Heart right ventricle (tissue), 16 donors: Measurements from ENCODE around the gene SMAD7. TPM values are rescaled to one million over a fixed set of nuclear protein-coding genes. Genes with fewer than 3 reads are reported as not detected.

ENCODE experiments used
- ATAC-seq, 8 donors: fragments of 200-7000 bp; cut with Tn5 transposase; one replicate each; pipeline ENCODE4 v1.9.1; 2020; ENCODE audit warnings: mild to moderate bottlenecking in 8 of 8, moderate library complexity in 8 of 8, moderate number of reproducible peaks in 1 of 8
- DNase-seq, 2 donors: peaks; one replicate each; pipeline ENCODE4 v3.0.0-alpha.2; 2020
- H3K27ac ChIP-seq, 10 donors: fragments of 200-600 bp; sonication (generic) in 2 of 10; one replicate each; pipeline versions ENCODE4 v1.5.0 to v1.8.0; 2020 to 2022; ENCODE audit warnings: mild to moderate bottlenecking in 3 of 10
- H3K27me3 ChIP-seq, 7 donors: fragments of 200-600 bp; one replicate each; pipeline ENCODE4 v1.8.0; 2021 to 2022; ENCODE audit warnings: mild to moderate bottlenecking in 2 of 7
- H3K36me3 ChIP-seq, 9 donors: fragments of 200-600 bp; sonication (generic) in 1 of 9; one replicate each; pipeline versions ENCODE4 v1.5.0 to v1.8.0; 2020 to 2022; ENCODE audit warnings: mild to moderate bottlenecking in 2 of 9
- H3K4me1 ChIP-seq, 9 donors: fragments of 200-600 bp; sonication (generic) in 1 of 9; one replicate each; pipeline versions ENCODE4 v1.5.0 to v1.8.0; 2020 to 2022; ENCODE audit warnings: mild to moderate bottlenecking in 4 of 9
- H3K4me3 ChIP-seq, 10 donors: fragments of 200-600 bp; sonication (generic) in 2 of 10; one replicate each; pipeline versions ENCODE4 v1.5.0 to v1.8.0; 2020 to 2022; ENCODE audit warnings: mild to moderate bottlenecking in 7 of 10, moderate library complexity in 2 of 10
- H3K9me3 ChIP-seq, 11 donors: fragments of 200-600 bp in 10 of 11; sonication (generic) in 2 of 11; one replicate each; pipeline versions ENCODE4 v1.5.0 to v1.8.0; 2013 to 2022; ENCODE audit warnings: mild to moderate bottlenecking in 2 of 11, control low read depth in 1 of 11, moderate library complexity in 1 of 11
- WGBS, 2 donors: extraction: QIAGEN DNeasy Blood & Tissue Kit; methylation state at CpG; one replicate each; pipeline ENCODE4 v1.1.7; 2013; ENCODE audit warnings: inconsistent platforms in 1 of 2; 5-methylcytosine and 5-hydroxymethylcytosine counted together
- intact Hi-C, 10 donors: fragments of 100-400 bp; cut with DNase I; formaldehyde crosslinking; loops; one replicate each; pipeline versions ENCODE4 v1.11.1 to v1.14.2; 2022
- polyA plus RNA-seq, 2 donors: library from polyadenylated mRNA; stranded (reverse); fragments of 200-250 nt; gene quantifications; one replicate each; pipeline ENCODE4 v1.2.3, GENCODE V29; 2013
- total RNA-seq, 10 donors: library from RNA; stranded (reverse); fragmentation: NEBNext Ultra II Directional in 3 of 10; extraction: Animal tissue kit (Norgen Biotek cat#: 25700) in 3 of 10; gene quantifications; one replicate each; pipeline versions ENCODE4 v1.2.1 to v1.2.4, GENCODE V29; 2021 to 2023
- TF ChIP-seq, protein P1 (sequence below), 9 donors: fragments of 200-600 bp; sonication (generic) in 2 of 9; IDR thresholded peaks; one replicate each; pipeline versions ENCODE4 v1.5.0 to v1.8.0; 2021 to 2022; ENCODE audit warnings: antibody characterized with exemption in 9 of 9, mild to moderate bottlenecking in 5 of 9, moderate library complexity in 1 of 9
- donor health status: Arrhythmogenic right ventricular cardiomyopathy.
- donor health status: ischemic (EF 13 %, LVEDD 7.1; RV severe dilation, severe dysfunction).
- donor health status: healthy with polysubstance abuse.
- donor health status: DM: no; HTN: yes; CAD: no.
- donor health status: DM: no; HTN: no; CAD: no.
- donor health status: ischemic (EF 25% LVEDD 6.9; RV normal size, moderate dysfunction).
- donor health status: ischemic (EF 25% LVEDD 5.7; RV mildly dilated, moderate dysfunction).
- donor health status: healthy.
- donor health status: DM: yes; HTN: yes; CAD: no.
- donor health status: Ischemic cardiomyopathy.
- donor health status: ischemic (EF 35%, LVEDD 5.7; RV mildly dilated, moderate dysfunction).
- donor health status: nonischemic (EF 11% LVEDD 7.7; RV severe dilation, severe dysfunction).
- donor health status: DM: yes; HTN: yes; CAD: no.
- donor health status: PGD.
- donor health status: ischemic (EF 29% LVEDD 5.4; RV normal size, mild dysfunction).
- donor health status: nonischemic (EF 23%, LVEDD 6.1; RV moderate dilation, normal function).

The SMAD7 gene
- total and polyA plus RNA-seq, 12 donors, result 6.7 to 28.6 (median 19.2) TPM

DNA sequence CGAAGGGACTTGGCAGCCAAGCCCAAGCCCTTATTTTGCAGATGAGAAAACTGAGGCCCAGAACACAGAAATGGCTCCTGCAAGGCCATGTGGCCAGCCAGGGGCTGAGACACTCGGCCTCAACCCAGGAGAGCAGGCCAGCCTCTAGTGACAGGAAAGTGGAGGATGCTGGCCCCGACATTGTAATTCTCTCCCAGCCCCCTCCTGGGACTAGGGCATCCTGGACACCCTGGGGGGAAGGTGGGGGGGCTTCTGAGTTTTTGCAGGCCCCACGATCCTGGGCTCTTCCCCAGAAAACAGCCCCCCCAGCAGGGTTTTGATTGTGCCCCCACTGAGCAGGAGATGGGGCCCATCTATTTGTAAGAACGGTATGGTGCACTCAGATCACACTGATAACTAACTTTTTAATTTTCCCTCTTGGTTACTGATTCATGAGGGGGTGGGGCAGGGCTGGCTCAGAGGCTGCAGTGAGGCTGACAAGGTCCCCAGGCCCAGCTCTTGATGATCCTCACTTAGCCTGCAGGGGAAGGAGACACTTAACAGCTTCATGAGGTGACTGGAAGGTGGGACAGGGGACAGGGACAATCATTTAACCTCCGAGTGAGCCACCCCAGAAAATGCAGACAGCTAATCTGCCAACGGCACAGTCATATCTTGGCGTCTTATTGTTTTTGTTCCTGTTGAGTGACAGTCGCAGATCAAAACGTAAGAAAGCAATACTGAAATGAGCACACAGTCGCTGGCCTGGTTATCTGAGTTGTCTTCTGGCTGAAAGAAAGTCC is 18.9 kb downstream of the SMAD7 start:
- no peak for DNase-seq
- H3K4me1 ChIP-seq, result peaks cover 89 to 99% (median 97%) of the 10 kb centered on the region in 9 donors
- WGBS, 2 donors, result 36 to 40% methylated on average over 11 of the region's 11 CpGs

DNA sequence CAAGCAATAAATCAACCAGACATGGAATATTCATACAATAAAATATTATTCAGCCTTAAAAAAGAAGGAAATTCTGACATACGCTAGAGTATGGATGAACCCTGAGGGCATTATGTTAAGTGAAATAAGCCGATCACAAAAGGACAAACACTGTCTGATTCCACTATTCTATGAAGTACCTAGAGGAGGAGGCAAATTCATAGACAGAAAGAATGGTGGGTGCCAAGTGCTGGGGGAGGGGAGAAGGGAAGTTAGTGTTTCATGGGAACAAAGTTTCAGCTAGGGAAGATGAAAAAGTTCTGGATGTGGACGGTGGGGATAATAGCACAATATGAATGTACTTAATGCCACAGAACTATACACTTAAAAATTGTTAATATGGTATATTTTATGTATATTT is 19.8 kb downstream of the SMAD7 start:
- no peaks in the 10 kb centered on the region for H3K27me3 ChIP-seq
- H3K9me3 ChIP-seq, result no peaks in the 10 kb centered on the region
- H3K27ac ChIP-seq, result peak overlapping the region in 4 of 10 donors; percentile 65 to 96 (median 90)
- DNase-seq (no peak), ATAC-seq (no peak)
- 68 to 69% methylated on average over 3 of the region's 3 CpGs for WGBS, 2 donors
- intact Hi-C loops, result no loop called here
- TF ChIP-seq, protein P1, sequence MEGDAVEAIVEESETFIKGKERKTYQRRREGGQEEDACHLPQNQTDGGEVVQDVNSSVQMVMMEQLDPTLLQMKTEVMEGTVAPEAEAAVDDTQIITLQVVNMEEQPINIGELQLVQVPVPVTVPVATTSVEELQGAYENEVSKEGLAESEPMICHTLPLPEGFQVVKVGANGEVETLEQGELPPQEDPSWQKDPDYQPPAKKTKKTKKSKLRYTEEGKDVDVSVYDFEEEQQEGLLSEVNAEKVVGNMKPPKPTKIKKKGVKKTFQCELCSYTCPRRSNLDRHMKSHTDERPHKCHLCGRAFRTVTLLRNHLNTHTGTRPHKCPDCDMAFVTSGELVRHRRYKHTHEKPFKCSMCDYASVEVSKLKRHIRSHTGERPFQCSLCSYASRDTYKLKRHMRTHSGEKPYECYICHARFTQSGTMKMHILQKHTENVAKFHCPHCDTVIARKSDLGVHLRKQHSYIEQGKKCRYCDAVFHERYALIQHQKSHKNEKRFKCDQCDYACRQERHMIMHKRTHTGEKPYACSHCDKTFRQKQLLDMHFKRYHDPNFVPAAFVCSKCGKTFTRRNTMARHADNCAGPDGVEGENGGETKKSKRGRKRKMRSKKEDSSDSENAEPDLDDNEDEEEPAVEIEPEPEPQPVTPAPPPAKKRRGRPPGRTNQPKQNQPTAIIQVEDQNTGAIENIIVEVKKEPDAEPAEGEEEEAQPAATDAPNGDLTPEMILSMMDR (IDR thresholded peaks at IDR 0.05), result no peak
- H3K4me1 ChIP-seq, result peaks cover 90 to 99% (median 98%) of the 10 kb centered on the region in 9 donors
- peak overlapping the region in 2 of 10 donors; percentile 12 to 30 for H3K4me3 ChIP-seq
- H3K36me3 ChIP-seq, result peaks cover 0 to 14% (median 0%) of the 10 kb centered on the region in 9 donors

More for the DNA sequence above, 18.9 kb downstream of the SMAD7 start:
- Histone ChIP-seq H3K27me3 (no peaks in the 10 kb centered on the region), H3K4me3 (peak overlapping the region in 3 of 10 donors; percentile 0 to 44 (median 26)), H3K9me3 (no peaks in the 10 kb centered on the region), H3K27ac (peak overlapping the region; percentile 32 to 96 (median 85)), H3K36me3 (peaks cover 0 to 19% (median 0%) of the 10 kb centered on the region in 9 donors)
- intact Hi-C loops, result no loop called here
- TF ChIP-seq, protein P1 (IDR thresholded peaks at IDR 0.05), result no peak
- no peak for ATAC-seq

DNA sequence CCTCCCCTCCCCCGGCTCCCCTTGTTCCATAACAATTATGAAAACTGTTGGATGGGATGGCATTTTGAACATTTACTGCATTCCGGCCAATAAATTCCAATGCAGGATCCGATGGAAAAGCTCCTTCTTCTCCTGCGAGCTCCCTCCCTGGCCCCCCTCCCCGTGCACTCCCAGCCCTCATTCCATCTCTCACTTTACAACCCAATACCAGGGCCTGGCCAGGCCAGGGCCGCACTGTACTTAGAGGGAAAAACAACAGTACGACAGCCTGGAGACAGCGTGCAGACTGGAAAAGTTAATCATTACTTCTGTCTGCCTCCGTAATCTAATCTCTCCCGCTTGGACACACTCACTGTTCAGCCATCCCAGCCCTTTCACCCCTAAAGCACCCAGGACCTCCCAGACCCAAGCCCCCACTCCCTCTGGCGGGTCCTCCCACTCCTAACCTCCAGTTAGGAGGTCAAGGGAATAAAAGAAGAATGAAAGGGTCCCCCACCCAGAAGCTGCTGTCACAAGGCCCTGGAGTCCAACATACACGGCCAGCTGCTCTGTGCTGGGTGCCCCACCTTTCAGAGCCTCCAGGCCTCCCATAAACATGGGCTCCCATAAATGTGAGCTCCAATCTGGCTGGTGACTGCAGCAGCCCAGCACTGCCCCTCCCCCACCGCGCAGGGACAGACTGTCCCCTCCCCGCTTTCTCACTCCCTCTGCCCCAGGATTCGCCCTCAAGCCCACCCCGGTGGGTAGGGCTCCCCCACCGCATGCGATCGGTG is 20.6 kb downstream of the SMAD7 start:
- peak in 2 of 8 donors; percentile 15 to 46 for ATAC-seq
- Histone ChIP-seq H3K4me3 (peak overlapping the region in 4 of 10 donors; percentile 3 to 30 (median 11)), H3K36me3 (peaks cover 0 to 10% (median 0%) of the 10 kb centered on the region in 9 donors), H3K27me3 (no peaks in the 10 kb centered on the region), H3K4me1 (peaks cover 87 to 100% (median 98%) of the 10 kb centered on the region in 9 donors), H3K9me3 (no peaks in the 10 kb centered on the region), H3K27ac (peak overlapping the region in 9 of 10 donors; percentile 3 to 96 (median 61))
- no peak for DNase-seq
- 47 to 52% methylated on average over 20 of the region's 20 CpGs for WGBS, 2 donors
- TF ChIP-seq, protein P1 (IDR thresholded peaks at IDR 0.05), result no peak
- intact Hi-C loops, result no loop called here

DNA sequence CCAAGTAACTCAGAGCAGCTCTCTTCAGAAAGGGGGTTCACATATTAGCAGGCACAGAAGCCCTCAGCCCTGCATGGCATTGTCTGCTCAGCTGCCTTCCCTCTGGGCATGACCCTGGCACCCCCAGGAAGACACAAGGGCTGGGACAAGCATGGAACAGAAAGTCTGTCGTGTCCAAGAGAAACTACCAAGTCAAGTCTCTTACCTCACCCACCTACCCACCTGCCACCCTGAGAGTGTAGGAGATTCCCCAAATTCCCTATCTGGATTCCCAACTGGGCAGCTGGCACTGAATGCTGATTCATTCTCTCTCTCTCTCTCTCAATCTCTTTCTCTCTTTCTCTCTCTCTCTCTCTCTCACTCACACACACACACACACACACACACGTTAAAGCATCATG is 21.6 kb downstream of the SMAD7 start:
- Histone ChIP-seq H3K36me3 (peaks cover 0 to 10% (median 0%) of the 10 kb centered on the region in 9 donors), H3K4me3 (peak overlapping the region in 2 of 10 donors; percentile 7 to 17), H3K9me3 (no peaks in the 10 kb centered on the region), H3K4me1 (peaks cover 90 to 100% (median 98%) of the 10 kb centered on the region in 9 donors), H3K27me3 (no peaks in the 10 kb centered on the region), H3K27ac (peak overlapping the region; percentile 8 to 71 (median 64))
- no peak for ATAC-seq
- intact Hi-C loops, result no loop called here
- DNase-seq, result no peak
- whole genome bisulfite sequencing, 2 donors, result 29 to 43% methylated on average over 2 of the region's 2 CpGs
- TF ChIP-seq, protein P1 (IDR thresholded peaks at IDR 0.05), result no peak
